OCI-LY7 (cell line): Measurements from ENCODE around the gene TTLL5. TPM values are rescaled to one million over a fixed set of nuclear protein-coding genes. Genes with fewer than 3 reads are reported as not detected.

ENCODE experiments used
- BruUV-seq: library from RNA; stranded (reverse); fragments of 400-500 nt; replicated peaks from 2 replicates; lab custom pipeline; 2021; lab: Mats Ljungman, UMichigan
- CTCF ChIA-PET: fragments of 300-600 bp; sonication (Branson Sonifier 250); formaldehyde crosslinking; loops from one replicate; lab custom pipeline; 2022; ENCODE audit warnings: antibody characterized with exemption; ENCODE audit not compliant: unreplicated experiment; lab: Charles Lee
- POLR2A ChIA-PET: fragments of 300-600 bp; sonication (Branson Sonifier 250); formaldehyde crosslinking; loops from one replicate; lab custom pipeline; 2022; ENCODE audit warnings: antibody characterized with exemption; lab: Charles Lee
- DNase-seq: peaks from one replicate; pipeline ENCODE4 v3.0.0-alpha.2; 2015; ENCODE audit warnings: low spot score
- H2AFZ ChIP-seq: fragments of 200-600 bp; sonication (generic), shearing (Covaris generic); 2 replicates; pipeline ENCODE4 v1.6.1; 2014; ENCODE audit warnings: mild to moderate bottlenecking, antibody characterized with exemption, low read length, moderate library complexity
- H3K27ac ChIP-seq: fragments of 200-600 bp; sonication (generic); 2 replicates; pipeline ENCODE4 v1.5.1; 2014; ENCODE audit warnings: mixed run types, low read depth, mild to moderate bottlenecking, moderate library complexity, low read length, inconsistent platforms; ENCODE audit not compliant: poor library complexity, severe bottlenecking
- H3K36me3 ChIP-seq: fragments of 200-600 bp; sonication (generic); 2 replicates; pipeline ENCODE4 v1.6.1; 2014; ENCODE audit warnings: mild to moderate bottlenecking, antibody characterized with exemption, low read length, moderate library complexity, mixed read lengths; ENCODE audit not compliant: insufficient read depth
- H3K4me1 ChIP-seq: fragments of 200-600 bp; sonication (generic); 2 replicates; pipeline ENCODE4 v1.5.1; 2014; ENCODE audit warnings: mild to moderate bottlenecking, low read length; ENCODE audit not compliant: insufficient read depth, poor library complexity, severe bottlenecking
- H3K4me2 ChIP-seq: fragments of 200-600 bp; sonication (generic); 2 replicates; pipeline ENCODE4 v1.6.1; 2014; ENCODE audit warnings: mild to moderate bottlenecking, low read length
- H3K4me3 ChIP-seq: fragments of 200-600 bp; sonication (generic); 2 replicates; pipeline ENCODE4 v1.5.1; 2014; ENCODE audit warnings: mild to moderate bottlenecking, low read depth, low read length; ENCODE audit not compliant: poor library complexity, severe bottlenecking
- H3K79me2 ChIP-seq: fragments of 200-600 bp; sonication (generic); 2 replicates; pipeline ENCODE4 v1.6.1; 2016; ENCODE audit warnings: low read depth, mild to moderate bottlenecking, low read length, moderate library complexity, mixed read lengths; ENCODE audit not compliant: insufficient read depth
- H3K9me2 ChIP-seq: fragments of 200-600 bp; sonication (generic); 2 replicates; pipeline ENCODE4 v1.6.1; 2016; ENCODE audit warnings: mild to moderate bottlenecking, low read length, mixed read lengths; ENCODE audit not compliant: insufficient read depth
- H3K9me3 ChIP-seq: fragments of 200-600 bp; sonication (generic); 2 replicates; pipeline ENCODE4 v1.6.1; 2014; ENCODE audit warnings: mild to moderate bottlenecking, mixed run types, low read length, mixed read lengths
- H4K20me1 ChIP-seq: fragments of 200-600 bp; sonication (generic); 2 replicates; pipeline ENCODE4 v1.6.1; 2014; ENCODE audit warnings: mild to moderate bottlenecking, antibody characterized with exemption, low read length, moderate library complexity, mixed read lengths; ENCODE audit not compliant: insufficient read depth
- CTCF ChIP-seq: fragments of 200-600 bp; sonication (generic); conservative IDR thresholded peaks from 2 replicates; pipeline ENCODE4 v1.5.1; 2014; ENCODE audit warnings: mild to moderate bottlenecking, antibody characterized with exemption, low read length, moderate library complexity, mixed read lengths
- EZH2phosphoT487 ChIP-seq: fragments of 200-600 bp; sonication (generic); IDR thresholded peaks from 2 replicates; pipeline ENCODE4 v1.6.1; 2018; ENCODE audit warnings: low read depth, borderline replicate concordance, mild to moderate bottlenecking, mixed run types, antibody characterized with exemption, low read length, moderate library complexity, mixed read lengths
- intact Hi-C: fragments of 100-400 bp; cut with micrococcal nuclease; formaldehyde crosslinking; loops from one replicate; pipeline ENCODE4 v1.10.0; 2022; ENCODE audit not compliant: unreplicated experiment
- total RNA-seq, 2 experiments: library from RNA; depleted of rRNA in 1 of 2; stranded (reverse); fragments of >200 nt in 1 of 2; shearing (Covaris generic) in 1 of 2; gene quantifications; 2 replicates each; pipeline ENCODE4 v1.2.3, GENCODE V29; 2014 to 2022

TTLL5 gene
- total RNA-seq, 2 experiments from 2014 or later, result 34.3 to 55.6 TPM

- H3K4me3 ChIP-seq, result no peak overlapping the region
- no TSS peak for BruUV-seq
- no peaks in the 10 kb centered on the region for H3K79me2 ChIP-seq
- H4K20me1 ChIP-seq, result no peaks in the 10 kb centered on the region
- TF ChIP-seq EZH2phosphoT487 (no peak), CTCF (no peak)
- H2AFZ ChIP-seq, result no peak overlapping the region
- CTCF ChIA-PET, result no interaction called here
- intact Hi-C loops, result no loop called here
- no peak overlapping the region for H3K27ac ChIP-seq
- no peak for DNase-seq
- H3K9me2 ChIP-seq, result no peaks in the 10 kb centered on the region
- H3K9me3 ChIP-seq, result no peaks in the 10 kb centered on the region
- H3K4me1 ChIP-seq, result no peaks in the 10 kb centered on the region
- POLR2A ChIA-PET, result interaction anchor here (0.6 kb wide), 1 partner anchor 11 kb away, joined by 6 read pairs; no protein-coding TSS in a partner anchor
- no peaks in the 10 kb centered on the region for H3K36me3 ChIP-seq
- H3K4me2 ChIP-seq, result no peak overlapping the region
Measured at GRCh38 chr14:75861161-75861621, 200.1 kb downstream of the TTLL5 start.

GRCh38 chr14:75863221-75863620 is 202.2 kb downstream of the TTLL5 start:
- H3K27ac ChIP-seq, result no peak overlapping the region
- ChIA-PET POLR2A (interaction anchor here (0.6 kb wide), 1 partner anchor 243 kb away, joined by 3 read pairs; no protein-coding TSS in a partner anchor), CTCF (interaction anchor here (0.5 kb wide), 1 partner anchor 226 kb away, joined by 3 read pairs; no protein-coding TSS in a partner anchor)
- H3K4me3 ChIP-seq, result no peak overlapping the region
- H3K9me3 ChIP-seq, result no peaks in the 10 kb centered on the region
- H4K20me1 ChIP-seq, result no peaks in the 10 kb centered on the region
- intact Hi-C loops, result no loop called here
- no peak for DNase-seq
- no peaks in the 10 kb centered on the region for H3K9me2 ChIP-seq
- H3K4me1 ChIP-seq, result no peaks in the 10 kb centered on the region
- BruUV-seq, result no TSS peak
- no peak overlapping the region for H3K4me2 ChIP-seq
- TF ChIP-seq CTCF (no peak), EZH2phosphoT487 (no peak)
- H2AFZ ChIP-seq, result no peak overlapping the region
- no peaks in the 10 kb centered on the region for H3K79me2 ChIP-seq
- H3K36me3 ChIP-seq, result 0 out of 2 replicates have a peak, but pooled peaks cover 3% of the 10 kb centered on the region

- no peak for DNase-seq
- Histone ChIP-seq H3K9me3 (no peaks in the 10 kb centered on the region), H3K79me2 (no peaks in the 10 kb centered on the region), H3K4me2 (no peak overlapping the region), H3K4me3 (no peak overlapping the region), H2AFZ (no peak overlapping the region), H3K27ac (no peak overlapping the region), H3K9me2 (no peaks in the 10 kb centered on the region), H4K20me1 (no peaks in the 10 kb centered on the region), H3K4me1 (no peaks in the 10 kb centered on the region), H3K36me3 (0 out of 2 replicates have a peak, but pooled peaks cover 3% of the 10 kb centered on the region)
- BruUV-seq, result no TSS peak
- ChIA-PET CTCF (no interaction called here), POLR2A (interaction anchor here (0.6 kb wide), 1 partner anchor 9 kb away, joined by 3 read pairs; no protein-coding TSS in a partner anchor)
- no peak for TF ChIP-seq EZH2phosphoT487
- no peak for TF ChIP-seq CTCF
- intact Hi-C loops, result no loop called here
Measured at GRCh38 chr14:75864352-75864751, 203.3 kb downstream of the TTLL5 start.
